Activated B cell treated with CpG ODN at 0.5 μM for 24 hours (primary cell): ENCODE measurements around the gene SCD5. TPM values are rescaled to one million over a fixed set of nuclear protein-coding genes. Genes with fewer than 3 reads are reported as not detected.

ENCODE experiments used
- ATAC-seq: fragments of 200-7000 bp; cut with Tn5 transposase; one replicate; pipeline ENCODE4 v1.10.0; 2021; ENCODE audit warnings: low read depth, mild to moderate bottlenecking, moderate library complexity
- CTCF ChIA-PET: fragments of 350-600 bp; sonication (Branson Sonifier 250); formaldehyde crosslinking; loops from one replicate; lab custom pipeline; 2021; ENCODE audit warnings: antibody characterized with exemption; lab: Charles Lee
- POLR2A ChIA-PET: fragments of 350-600 bp; sonication (Branson Sonifier 250); formaldehyde crosslinking; loops from one replicate; lab custom pipeline; 2021; ENCODE audit warnings: antibody characterized with exemption; lab: Charles Lee
- DNase-seq: peaks from one replicate; pipeline ENCODE4 v3.0.0; 2022
- H3K27ac Mint-ChIP-seq: one replicate; pipeline ENCODE4 v1.8.0; 2020; ENCODE audit warnings: mixed read lengths
- H3K27me3 Mint-ChIP-seq: one replicate; pipeline ENCODE4 v1.8.0; 2021; ENCODE audit warnings: mixed read lengths
- H3K36me3 Mint-ChIP-seq: one replicate; pipeline ENCODE4 v1.8.0; 2021; ENCODE audit warnings: low read depth, mixed read lengths
- H3K4me1 Mint-ChIP-seq: one replicate; pipeline ENCODE4 v1.8.0; 2021; ENCODE audit warnings: mixed read lengths
- H3K4me3 Mint-ChIP-seq: one replicate; pipeline ENCODE4 v1.8.0; 2020; ENCODE audit warnings: mild to moderate bottlenecking, mixed read lengths
- H3K9me3 Mint-ChIP-seq: one replicate; pipeline ENCODE4 v1.8.0; 2020; ENCODE audit warnings: mixed read lengths
- CTCF ChIP-seq: fragments of 200-600 bp; IDR thresholded peaks from one replicate; pipeline ENCODE4 v1.8.0; 2022; ENCODE audit warnings: antibody characterized with exemption, mild to moderate bottlenecking
- intact Hi-C: fragments of 100-400 bp; cut with micrococcal nuclease; formaldehyde crosslinking; loops from one replicate; pipeline ENCODE4 v1.15.1; 2024
- total RNA-seq: library from RNA; stranded (reverse); gene quantifications from 2 replicates; pipeline ENCODE4 v1.2.3, GENCODE V29; 2022

SCD5 gene
- total RNA-seq, 1 donor from 2014 or later = not detected

DNA sequence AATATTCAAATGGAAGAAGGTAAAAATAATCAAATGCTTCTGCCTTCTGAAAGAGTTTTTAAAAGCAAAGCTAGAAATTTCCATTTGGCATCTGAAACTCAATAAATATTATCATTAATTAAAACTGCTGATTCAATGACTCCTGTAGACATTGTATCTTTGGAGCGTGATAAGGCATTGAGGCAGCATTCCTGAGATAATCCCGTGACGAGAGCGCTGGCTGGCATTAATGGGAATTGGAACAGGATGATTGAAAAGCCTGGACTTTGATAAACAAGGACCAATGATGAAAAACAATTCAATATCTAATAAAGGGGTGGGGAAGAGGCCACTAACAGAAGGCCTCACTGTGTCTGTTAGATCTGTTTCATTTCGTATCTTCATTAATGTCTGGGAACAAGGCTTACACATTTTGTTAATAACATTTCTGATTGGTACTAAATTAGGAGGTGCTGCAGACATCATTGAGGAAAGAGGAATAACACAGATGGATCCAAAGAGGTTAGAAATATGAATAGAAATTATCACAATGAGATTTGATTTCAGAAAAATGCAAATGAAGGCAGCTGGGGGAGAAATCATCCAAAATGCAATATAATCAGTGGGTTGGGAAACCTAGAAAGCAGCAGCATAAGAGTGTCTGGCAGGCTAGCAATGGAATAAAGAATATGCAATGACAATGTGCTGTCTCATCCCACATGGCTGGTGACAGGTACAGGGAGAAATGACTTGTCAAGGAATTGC is 102.3 kb downstream of the SCD5 start:
- no peak for TF ChIP-seq CTCF
- H3K36me3 Mint-ChIP-seq = no peaks in the 10 kb centered on the region
- no peaks in the 10 kb centered on the region for H3K4me1 Mint-ChIP-seq
- DNase-seq (no peak), ATAC-seq (no peak)
- ChIA-PET POLR2A (no interaction called here), CTCF (no interaction called here)
- no peak overlapping the region for H3K27ac Mint-ChIP-seq
- peaks cover 4% of the 10 kb centered on the region for H3K27me3 Mint-ChIP-seq
- no peak overlapping the region for H3K4me3 Mint-ChIP-seq
- intact Hi-C loops = no loop called here
- no peaks in the 10 kb centered on the region for H3K9me3 Mint-ChIP-seq

DNA sequence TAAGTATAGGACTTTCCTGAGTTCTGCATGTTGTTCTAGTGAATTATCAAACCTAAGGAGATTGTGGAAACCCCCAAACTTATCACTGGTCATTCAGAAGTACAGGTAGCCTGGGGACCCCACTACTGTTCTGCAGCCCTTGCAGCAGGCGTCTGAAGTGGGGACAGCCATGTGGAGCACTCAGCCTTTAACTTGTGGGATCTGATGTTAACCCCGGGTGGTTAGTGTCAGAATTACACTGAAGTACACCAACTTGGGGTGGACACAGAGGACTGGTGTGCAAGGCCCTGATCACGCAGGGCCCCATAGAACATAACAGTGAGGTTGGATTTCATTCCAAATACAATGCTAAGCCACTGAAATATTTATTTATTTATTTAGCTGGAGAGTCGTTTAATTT is 103.7 kb downstream of the SCD5 start:
- ATAC-seq (no peak), DNase-seq (no peak)
- Mint-ChIP-seq H3K27ac (no peak overlapping the region), H3K9me3 (no peaks in the 10 kb centered on the region), H3K36me3 (no peaks in the 10 kb centered on the region), H3K27me3 (peaks cover 6% of the 10 kb centered on the region), H3K4me1 (no peaks in the 10 kb centered on the region), H3K4me3 (no peak overlapping the region)
- intact Hi-C loops = no loop called here
- CTCF ChIA-PET = no interaction called here
- POLR2A ChIA-PET = no interaction called here
- no peak for TF ChIP-seq CTCF

DNA sequence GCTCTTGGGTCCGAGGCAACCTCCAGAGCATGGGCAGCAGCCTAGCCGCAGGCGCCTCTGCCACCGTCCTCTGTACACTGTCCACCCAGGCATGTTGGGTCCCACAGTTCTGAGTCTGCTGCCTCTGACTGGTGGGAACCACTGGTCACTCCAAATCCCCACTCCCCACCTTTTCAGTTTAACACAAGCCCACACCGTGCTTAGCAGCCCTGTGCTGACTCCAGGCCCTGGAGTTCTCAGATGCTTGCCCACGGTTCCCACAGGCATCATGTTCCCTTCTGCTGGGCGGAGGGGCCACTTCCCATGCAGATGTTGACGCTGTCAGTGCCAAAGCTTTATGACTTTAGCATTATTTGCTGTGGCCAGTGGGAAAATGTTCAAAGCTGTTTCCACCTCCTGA is 104.5 kb downstream of the SCD5 start:
- intact Hi-C loops = no loop called here
- Mint-ChIP-seq H3K27me3 (peaks cover 6% of the 10 kb centered on the region), H3K27ac (no peak overlapping the region), H3K9me3 (no peaks in the 10 kb centered on the region), H3K36me3 (no peaks in the 10 kb centered on the region), H3K4me3 (no peak overlapping the region), H3K4me1 (no peaks in the 10 kb centered on the region)
- ATAC-seq (no peak), DNase-seq (no peak)
- CTCF ChIA-PET = no interaction called here
- no peak for TF ChIP-seq CTCF
- POLR2A ChIA-PET = no interaction called here

GRCh38 chr4:82692101-82692780 is 106.4 kb downstream of the SCD5 start:
- Mint-ChIP-seq H3K4me1 (no peaks in the 10 kb centered on the region), H3K9me3 (no peaks in the 10 kb centered on the region), H3K27ac (no peak overlapping the region), H3K27me3 (peaks cover 2% of the 10 kb centered on the region), H3K4me3 (no peak overlapping the region), H3K36me3 (no peaks in the 10 kb centered on the region)
- TF ChIP-seq CTCF = no peak
- no peak for DNase-seq
- CTCF ChIA-PET = no interaction called here
- no peak for ATAC-seq
- POLR2A ChIA-PET = no interaction called here
- intact Hi-C loops = no loop called here

GRCh38 chr4:82691431-82691830 is 107.2 kb downstream of the SCD5 start:
- DNase-seq (no peak), ATAC-seq (no peak)
- H3K27me3 Mint-ChIP-seq = peaks cover 2% of the 10 kb centered on the region
- CTCF ChIA-PET = no interaction called here
- no peak overlapping the region for H3K4me3 Mint-ChIP-seq
- POLR2A ChIA-PET = no interaction called here
- H3K36me3 Mint-ChIP-seq = no peaks in the 10 kb centered on the region
- no peak for TF ChIP-seq CTCF
- no peaks in the 10 kb centered on the region for H3K9me3 Mint-ChIP-seq
- H3K27ac Mint-ChIP-seq = no peak overlapping the region
- intact Hi-C loops = no loop called here
- H3K4me1 Mint-ChIP-seq = no peaks in the 10 kb centered on the region
